Right lung (tissue), 5 donors: Measurements from ENCODE around the gene ARRDC1. TPM values are rescaled to one million over a fixed set of nuclear protein-coding genes. Genes with fewer than 3 reads are reported as not detected.
"Not testable (repeated sequence)": the region's sequence is repeated elsewhere in the genome, so short reads cannot be mapped to it uniquely, and the experiment has no call there.

Source experiments
- DNase-seq, 2 donors: peaks; one replicate each; pipeline ENCODE4 v3.0.0-alpha.2; 2013
- polyA plus RNA-seq, 5 donors: library from polyadenylated mRNA; unstranded; fragments of 120-200 nt; gene quantifications; one replicate each; pipeline versions ENCODE4 v1.2.1 to v1.2.3, GENCODE V29; 2013; ENCODE audit warnings: inconsistent platforms in 1 of 5, low replicate concordance in 1 of 5; ENCODE audit not compliant: insufficient read length in 5 of 5, insufficient read depth in 1 of 5

The ARRDC1 gene
- polyA plus RNA-seq, 5 donors, result 23.4 to 44.0 (median 35.2) TPM

- DNase-seq, result no peak
These were observed 23.9 kb upstream of the ARRDC1 start for GRCh38 chr9:137581361-137582285.

GRCh38 chr9:137582286-137582860, 23.1 kb upstream of the ARRDC1 start:
- DNase-seq, result no peak

- DNase-seq, result no peak
These were observed 22.1 kb upstream of the ARRDC1 start for GRCh38 chr9:137583347-137583746.

GRCh38 chr9:137583957-137584356, 21.5 kb upstream of the ARRDC1 start:
- no peak for DNase-seq

GRCh38 chr9:137586854-137587253, 18.6 kb upstream of the ARRDC1 start:
- no peak for DNase-seq

- DNase-seq, result no peak
These were observed 17.2 kb upstream of the ARRDC1 start for GRCh38 chr9:137588311-137588710.

DNA sequence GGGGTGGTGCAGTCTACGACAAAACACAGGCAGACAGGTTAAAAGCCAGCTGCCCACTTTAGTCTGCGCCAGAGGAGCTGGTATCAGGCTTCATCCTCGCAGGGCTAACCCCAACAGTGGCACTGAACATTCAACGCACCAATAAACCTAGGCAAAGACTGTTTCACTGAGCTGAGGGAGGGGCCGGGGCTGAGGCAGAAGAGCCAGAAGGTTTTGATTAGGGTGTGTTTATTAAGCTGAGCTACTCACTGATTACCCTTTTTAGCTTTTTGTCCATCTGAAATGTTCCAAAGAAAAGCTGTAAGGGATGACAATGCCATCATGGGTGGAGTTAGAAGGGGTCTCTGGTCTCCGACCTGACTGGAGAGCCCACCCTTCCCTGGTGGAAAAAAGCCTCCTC, 16.6 kb upstream of the ARRDC1 start:
- DNase-seq, result no peak

- no peak for DNase-seq
These were observed 15.9 kb upstream of the ARRDC1 start for GRCh38 chr9:137589441-137590122.

GRCh38 chr9:137590123-137590468, 15.4 kb upstream of the ARRDC1 start:
- no peak for DNase-seq

DNA sequence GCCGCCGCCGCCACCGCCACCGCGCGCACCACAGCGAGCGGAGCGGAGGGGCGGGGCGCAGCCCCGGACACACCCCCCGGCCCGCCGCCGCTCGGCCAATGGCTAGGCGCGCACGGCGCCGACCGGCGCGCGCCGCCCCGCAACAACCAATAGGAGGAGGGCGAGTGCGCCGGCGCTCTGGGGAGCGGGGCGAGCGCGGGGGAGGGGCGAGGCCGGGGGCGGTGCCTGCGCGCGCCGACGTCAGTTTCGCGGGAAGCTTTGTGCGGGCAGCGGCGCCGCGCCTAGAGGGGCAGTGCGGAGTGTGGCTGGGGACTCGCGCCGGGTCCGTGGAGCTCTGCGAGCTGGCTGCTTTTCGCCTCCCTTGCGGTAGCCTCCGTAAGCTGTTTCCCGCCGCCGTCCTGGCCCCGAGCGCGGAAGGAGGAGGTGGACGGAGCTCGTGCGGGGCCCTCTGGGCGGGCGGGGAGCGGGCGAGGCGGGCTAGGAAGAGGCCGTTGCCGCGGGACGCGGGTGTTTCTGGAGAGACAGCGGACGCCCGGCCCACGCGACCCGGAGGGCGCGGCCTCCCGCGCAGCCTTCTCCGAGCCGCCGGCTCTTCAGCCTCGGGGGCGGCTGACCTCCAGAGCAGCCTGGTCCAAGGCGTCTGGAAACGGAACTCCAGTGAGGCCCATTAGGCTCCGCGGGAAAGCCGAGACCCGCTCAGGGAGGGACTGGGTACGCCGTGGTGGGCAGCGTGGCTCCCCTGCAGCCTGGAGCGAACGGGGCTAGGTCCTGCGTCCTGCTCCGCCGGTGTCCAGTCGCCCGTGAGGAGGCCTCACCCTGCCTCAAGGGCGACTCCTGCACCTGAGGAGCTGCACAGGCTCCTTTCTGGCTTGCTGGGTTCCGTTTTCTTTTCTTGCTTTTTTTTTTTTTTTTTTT, 14.8 kb upstream of the ARRDC1 start, which contains the start of gene ZMYND19:
Gene ZMYND19 (minus strand): TSS at position 44 of the 915 bp plus-strand sequence. CDS start 249 bp downstream, outside the sequence.
- peak; percentile 88 to 89 for DNase-seq

DNA sequence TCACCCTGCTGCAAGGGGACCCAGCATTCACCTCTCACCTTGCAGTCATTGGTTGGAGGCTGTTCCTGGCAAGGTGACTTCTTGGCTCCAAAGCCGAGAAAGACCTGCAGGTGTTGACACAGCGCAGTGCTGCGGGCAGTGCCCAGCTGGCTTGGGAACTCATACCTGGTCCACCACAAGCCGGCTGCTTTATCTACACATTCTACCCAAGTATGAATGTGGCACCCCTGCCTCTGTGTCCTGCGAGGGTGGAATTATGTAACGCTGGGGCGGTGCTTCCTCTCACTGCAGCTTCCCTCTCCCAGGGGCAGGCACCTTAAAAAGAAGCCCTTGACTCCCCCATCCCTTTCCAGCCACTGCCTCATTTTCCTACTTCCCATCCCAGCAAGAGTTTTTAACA, 12.7 kb upstream of the ARRDC1 start:
- no peak for DNase-seq

- peak; percentile 61 to 69 for DNase-seq
These were observed 12.3 kb upstream of the ARRDC1 start for GRCh38 chr9:137593176-137593575.

DNA sequence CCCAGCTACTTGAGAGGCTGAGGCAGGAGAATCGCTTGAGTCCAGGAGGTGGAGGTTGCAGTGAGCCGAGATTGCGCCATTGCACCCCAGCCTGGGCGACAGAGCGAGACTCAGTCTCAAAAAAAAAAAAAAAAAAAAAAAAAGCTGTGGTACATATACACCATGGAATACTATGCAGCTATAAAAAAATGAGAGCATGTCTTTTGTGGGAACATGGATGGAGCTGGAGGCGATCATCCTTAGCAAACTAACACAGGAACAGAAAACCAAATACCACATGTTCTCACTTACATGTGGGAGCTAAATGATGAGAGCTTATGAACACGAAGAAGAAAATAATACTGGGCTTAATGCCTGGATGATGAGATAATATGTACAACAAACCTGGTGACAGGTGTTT, 8.9 kb upstream of the ARRDC1 start:
- not testable (repeated sequence) for DNase-seq

DNA sequence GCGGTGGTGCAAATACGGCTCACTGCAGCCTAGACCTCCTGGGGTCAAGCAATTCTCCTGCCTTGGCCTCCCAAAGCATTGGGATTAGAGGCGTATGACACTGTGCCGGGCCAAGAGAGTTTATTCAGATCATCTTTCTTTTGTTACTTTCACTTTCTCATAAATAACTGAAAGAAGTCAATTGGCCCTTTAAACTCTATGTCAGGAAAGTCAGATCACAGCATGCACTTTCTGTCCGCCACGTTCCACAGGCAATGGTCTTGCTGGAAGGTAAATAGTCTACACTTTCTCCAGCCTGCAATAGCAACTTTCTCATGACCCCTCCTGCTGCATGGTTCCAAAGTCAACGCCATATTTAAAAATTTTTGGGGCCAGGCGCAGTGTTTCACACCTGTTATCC, 6.5 kb upstream of the ARRDC1 start:
- no peak for DNase-seq

GRCh38 chr9:137602661-137603060, 2.8 kb upstream of the ARRDC1 start:
- DNase-seq, result no peak

- no peak for DNase-seq
These were observed 1.6 kb upstream of the ARRDC1 start for GRCh38 chr9:137603879-137604278.

DNA sequence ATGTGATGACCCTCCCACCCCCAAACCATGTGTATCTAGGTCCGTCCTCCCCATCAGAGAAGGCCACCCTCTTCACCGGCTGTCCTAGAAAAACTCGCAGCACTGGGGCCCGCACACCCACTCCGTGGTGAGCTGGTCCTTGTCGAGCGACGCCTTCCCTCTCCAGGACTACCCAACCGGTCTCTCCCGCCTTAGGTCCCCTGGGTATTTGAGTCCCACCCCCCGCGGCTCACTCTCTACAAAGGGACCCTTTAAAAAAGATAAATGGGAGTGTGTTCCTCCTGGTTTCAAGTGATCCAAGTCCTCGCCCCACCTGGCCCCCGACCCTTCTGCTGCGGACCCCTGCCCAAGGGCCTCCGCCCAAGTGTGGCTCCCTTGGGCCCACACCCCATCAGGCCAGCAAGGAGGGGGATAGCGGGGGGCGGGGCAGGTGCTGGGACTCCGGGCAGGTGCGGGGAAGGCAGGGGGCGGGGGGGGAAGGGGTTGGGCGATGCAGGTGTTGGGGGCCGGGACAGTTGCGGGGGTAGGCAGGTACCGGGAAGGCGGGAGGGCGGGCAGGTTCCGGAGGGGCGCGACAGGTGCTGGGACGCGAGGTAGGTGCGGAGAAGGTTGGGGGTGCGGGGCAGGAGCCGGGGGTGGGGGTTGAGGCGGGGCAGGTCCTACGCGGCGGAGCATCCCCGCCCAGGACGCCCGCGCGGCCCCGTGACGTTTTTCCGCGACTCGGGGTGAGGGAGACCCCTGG, 970 bp upstream of the ARRDC1 start:
- peak in 1 of 2 donors; percentile 42 for DNase-seq

DNA sequence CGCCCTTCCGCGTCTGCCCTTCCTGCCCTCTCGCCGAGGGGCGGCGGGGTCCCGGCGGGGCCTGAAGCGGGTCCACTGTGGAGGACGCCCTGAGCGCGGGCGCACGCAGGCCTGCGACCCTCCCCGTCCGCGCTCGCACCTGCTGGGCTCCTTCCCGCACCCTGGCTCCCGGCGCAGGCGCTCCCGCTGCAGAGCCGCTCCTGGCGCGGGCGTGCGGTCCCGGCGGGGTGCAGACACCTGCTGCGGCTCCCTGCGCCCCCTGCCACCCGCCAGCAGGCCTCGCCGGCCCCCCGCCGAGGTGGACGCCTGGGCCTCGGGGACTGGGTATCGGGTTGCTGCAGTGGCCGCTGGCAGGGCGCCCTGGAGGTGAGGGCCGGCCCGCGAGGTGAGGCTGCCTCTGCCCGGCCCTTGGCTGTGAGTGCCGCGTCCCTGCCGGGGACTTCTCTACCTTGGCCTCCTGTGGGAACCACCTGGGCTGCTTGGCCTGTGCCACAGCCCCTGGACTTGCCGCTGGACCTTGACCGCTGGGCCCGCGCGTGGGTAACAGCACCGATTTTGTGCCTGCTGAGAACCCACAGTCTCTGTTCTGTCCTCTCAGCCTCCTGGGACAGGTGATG, 627 bp downstream of the ARRDC1 start:
- DNase-seq, result no peak

DNA sequence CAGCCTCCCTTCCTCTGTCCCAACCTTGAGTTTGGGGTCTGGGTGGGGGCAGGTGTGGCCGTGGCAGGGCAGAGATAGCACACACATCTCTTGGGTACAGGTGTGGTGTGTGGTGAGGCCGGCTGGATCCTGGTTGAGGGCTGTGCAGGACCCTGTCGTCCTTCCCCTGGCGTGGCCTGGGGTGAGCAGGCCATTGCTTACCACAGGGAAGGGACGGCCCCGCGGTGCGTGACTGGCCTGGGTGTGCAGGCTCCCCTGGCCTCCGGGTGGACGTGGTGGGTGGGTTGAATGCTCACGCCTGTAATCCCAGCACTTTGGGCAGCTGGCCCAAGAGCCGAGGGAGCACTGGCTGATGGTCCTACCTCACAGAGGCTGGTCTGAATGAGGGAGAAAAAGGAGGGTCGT, 1.2 kb downstream of the ARRDC1 start:
- no peak for DNase-seq

GRCh38 chr9:137607141-137607857, 1.8 kb downstream of the ARRDC1 start:
- DNase-seq, result no peak
